Measurements from ENCODE around the gene ADGRG6. TPM values are rescaled to one million over a fixed set of nuclear protein-coding genes. Genes with fewer than 3 reads are reported as not detected.
A peak's percentile ranks its signal among the peaks of the same experiment; 100 is the strongest.

Gene ADGRG6
- total and polyA plus RNA-seq, 2 donors (not counting 1 experiment from before 2014, with no cell fraction given): 49.9 to 67.2 TPM

GRCh38 chr6:142328070-142328469 is 26.3 kb downstream of the ADGRG6 start:
- H3K9me3 ChIP-seq (ENCODE audit: control insufficient read depth, insufficient read depth, low read depth, low read length): no peaks in the 10 kb centered on the region
- H3K27ac ChIP-seq (ENCODE audit: insufficient read depth, low read length): no peak overlapping the region
- TF ChIP-seq CTCF (conservative IDR thresholded peaks at IDR 0.05 in 1 of 2, IDR thresholded peaks at IDR 0.05 in 1 of 2; ENCODE audit: low read depth in 1 of 2, low read length in 2 of 2) (no peak), EZH2 (IDR thresholded peaks at IDR 0.05; ENCODE audit: low read length, missing control alignments) (no peak)
- no peaks in the 10 kb centered on the region for H4K20me1 ChIP-seq (ENCODE audit: control insufficient read depth, extremely low read depth, insufficient read depth, low read length)
- peaks cover 6% of the 10 kb centered on the region for H3K79me2 ChIP-seq (ENCODE audit: control insufficient read depth, insufficient read depth, low read length)
- H2AFZ ChIP-seq (ENCODE audit: low read length): no peak overlapping the region
- no peak overlapping the region for H3K9ac ChIP-seq (ENCODE audit: insufficient read depth, low read length)
- H3K27me3 ChIP-seq (ENCODE audit: control insufficient read depth, insufficient read depth, low read length): no peaks in the 10 kb centered on the region
- H3K4me2 ChIP-seq (ENCODE audit: extremely low read depth, insufficient read depth, low read length): no peak overlapping the region
- H3K4me1 ChIP-seq (ENCODE audit: control insufficient read depth, extremely low read depth, insufficient read depth, low read length): peaks cover 8% of the 10 kb centered on the region
- H3K36me3 ChIP-seq (ENCODE audit: control insufficient read depth, insufficient read depth, low read length): no peaks in the 10 kb centered on the region
- DNase-seq (ENCODE audit: low read depth in 2 of 2): no peak
- H3K4me3 ChIP-seq (replicated peaks in 1 of 4; ENCODE audit: control extremely low read depth in 1 of 4, insufficient read depth in 1 of 4, low read depth in 3 of 4, low read length in 4 of 4): no peak overlapping the region

GRCh38 chr6:142329486-142330113 is 27.8 kb downstream of the ADGRG6 start:
- H3K4me3 ChIP-seq (replicated peaks in 1 of 4; ENCODE audit: control extremely low read depth in 1 of 4, insufficient read depth in 1 of 4, low read depth in 3 of 4, low read length in 4 of 4): no peak overlapping the region
- peaks cover 8% of the 10 kb centered on the region for H3K4me1 ChIP-seq (ENCODE audit: control insufficient read depth, extremely low read depth, insufficient read depth, low read length)
- H3K27ac ChIP-seq (ENCODE audit: insufficient read depth, low read length): no peak overlapping the region
- no peaks in the 10 kb centered on the region for H4K20me1 ChIP-seq (ENCODE audit: control insufficient read depth, extremely low read depth, insufficient read depth, low read length)
- H3K36me3 ChIP-seq (ENCODE audit: control insufficient read depth, insufficient read depth, low read length): no peaks in the 10 kb centered on the region
- no peak overlapping the region for H3K9ac ChIP-seq (ENCODE audit: insufficient read depth, low read length)
- H3K4me2 ChIP-seq (ENCODE audit: extremely low read depth, insufficient read depth, low read length): no peak overlapping the region
- TF ChIP-seq EZH2 (IDR thresholded peaks at IDR 0.05; ENCODE audit: low read length, missing control alignments) (no peak), CTCF (conservative IDR thresholded peaks at IDR 0.05 in 1 of 2, IDR thresholded peaks at IDR 0.05 in 1 of 2; ENCODE audit: low read depth in 1 of 2, low read length in 2 of 2) (no peak)
- no peak for DNase-seq (ENCODE audit: low read depth in 2 of 2)
- no peak overlapping the region for H2AFZ ChIP-seq (ENCODE audit: low read length)
- H3K79me2 ChIP-seq (ENCODE audit: control insufficient read depth, insufficient read depth, low read length): peaks cover 6% of the 10 kb centered on the region
- no peaks in the 10 kb centered on the region for H3K9me3 ChIP-seq (ENCODE audit: control insufficient read depth, insufficient read depth, low read depth, low read length)
- H3K27me3 ChIP-seq (ENCODE audit: control insufficient read depth, insufficient read depth, low read length): no peaks in the 10 kb centered on the region

- Histone ChIP-seq H3K4me2 (ENCODE audit: extremely low read depth, insufficient read depth, low read length) (peak overlapping the region; percentile 55), H3K4me1 (ENCODE audit: control insufficient read depth, extremely low read depth, insufficient read depth, low read length) (peaks cover 8% of the 10 kb centered on the region), H3K9ac (ENCODE audit: insufficient read depth, low read length) (no peak overlapping the region), H4K20me1 (ENCODE audit: control insufficient read depth, extremely low read depth, insufficient read depth, low read length) (no peaks in the 10 kb centered on the region), H2AFZ (ENCODE audit: low read length) (no peak overlapping the region), H3K9me3 (ENCODE audit: control insufficient read depth, insufficient read depth, low read depth, low read length) (no peaks in the 10 kb centered on the region), H3K27ac (ENCODE audit: insufficient read depth, low read length) (peak overlapping the region; percentile 45), H3K79me2 (ENCODE audit: control insufficient read depth, insufficient read depth, low read length) (peaks cover 6% of the 10 kb centered on the region), H3K4me3 (replicated peaks in 1 of 4; ENCODE audit: control extremely low read depth in 1 of 4, insufficient read depth in 1 of 4, low read depth in 3 of 4, low read length in 4 of 4) (no peak overlapping the region), H3K36me3 (ENCODE audit: control insufficient read depth, insufficient read depth, low read length) (no peaks in the 10 kb centered on the region), H3K27me3 (ENCODE audit: control insufficient read depth, insufficient read depth, low read length) (no peaks in the 10 kb centered on the region)
- peak; percentile 64 for DNase-seq (ENCODE audit: low read depth in 2 of 2)
- TF ChIP-seq EZH2 (IDR thresholded peaks at IDR 0.05; ENCODE audit: low read length, missing control alignments) (no peak), CTCF (conservative IDR thresholded peaks at IDR 0.05 in 1 of 2, IDR thresholded peaks at IDR 0.05 in 1 of 2; ENCODE audit: low read depth in 1 of 2, low read length in 2 of 2) (no peak)
Measured at GRCh38 chr6:142331075-142331551, 29.3 kb downstream of the ADGRG6 start.
